LoVo (cell line): ENCODE results near the gene ATP5F1B.
A peak's percentile ranks its signal among the peaks of the same experiment; 100 is the strongest.

Experiments used
- DNase-seq: peaks from one replicate; pipeline ENCODE4 v3.0.0-alpha.2; 2016; ENCODE audit warnings: low spot score

ATP5F1B gene

GRCh38 chr12:56616244-56616643 lies 29.5 kb downstream of the ATP5F1B start:
- no peak for DNase-seq

DNA sequence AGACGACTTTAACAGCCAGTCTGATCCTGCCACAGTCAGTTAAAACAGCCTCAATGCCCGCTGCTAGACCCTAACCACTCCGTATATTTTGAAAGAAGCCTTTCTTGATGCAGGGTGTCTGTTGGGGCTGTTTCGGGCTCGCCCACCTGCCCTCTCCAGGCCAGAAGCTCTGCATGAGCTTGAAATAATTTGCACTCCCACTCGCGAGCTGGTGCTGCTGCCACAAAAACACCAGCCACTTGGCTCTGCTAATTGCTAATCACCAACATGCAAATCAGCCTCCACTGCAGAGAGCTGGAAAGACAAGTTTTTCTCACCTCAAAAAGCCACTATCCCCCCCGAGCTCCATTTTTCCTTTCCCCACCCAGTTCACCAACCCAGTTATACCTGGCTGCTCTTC lies 31.2 kb downstream of the ATP5F1B start:
- DNase-seq = no peak

- no peak for DNase-seq
Observed at GRCh38 chr12:56604355-56604754, 41.4 kb downstream of the ATP5F1B start.

DNA sequence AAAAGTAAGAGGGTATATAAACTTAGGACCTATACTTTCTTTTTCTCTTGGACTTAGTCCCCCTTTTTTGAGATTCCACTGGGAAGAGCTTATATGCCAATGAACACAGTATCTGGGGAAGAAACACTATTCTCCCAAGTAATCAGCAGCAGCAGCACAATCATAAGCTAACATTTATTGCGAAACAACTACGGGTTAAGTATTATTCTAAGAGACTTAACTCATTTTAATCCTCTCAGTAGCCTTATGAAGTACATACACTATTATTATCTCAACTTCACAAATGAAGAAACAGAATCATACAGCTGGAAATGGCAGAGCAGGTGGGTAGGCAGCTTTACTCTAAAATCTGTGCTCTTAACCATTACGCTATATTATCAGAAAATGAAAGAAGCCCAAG lies 43.5 kb downstream of the ATP5F1B start:
- DNase-seq = no peak

DNA sequence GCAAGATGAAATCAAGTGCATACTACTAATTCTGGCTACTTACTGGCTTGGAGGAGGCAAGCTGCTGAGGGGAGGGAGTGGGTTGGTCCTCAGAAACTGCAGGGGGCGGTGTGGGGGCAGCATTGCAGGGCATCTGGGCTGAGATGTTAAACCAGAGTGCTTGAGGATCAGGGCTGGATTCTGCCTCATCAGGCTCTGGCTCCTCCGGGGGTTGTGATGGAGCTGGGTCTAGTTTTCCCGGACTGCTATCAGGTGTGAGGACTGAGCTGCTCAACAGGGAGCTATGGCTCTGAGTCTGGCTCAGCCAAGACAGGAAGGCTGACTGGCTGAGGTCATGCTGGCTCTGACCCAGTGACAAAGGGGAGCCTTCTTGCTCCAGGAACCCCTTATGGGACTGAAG lies 44.3 kb downstream of the ATP5F1B start:
- DNase-seq = no peak

DNA sequence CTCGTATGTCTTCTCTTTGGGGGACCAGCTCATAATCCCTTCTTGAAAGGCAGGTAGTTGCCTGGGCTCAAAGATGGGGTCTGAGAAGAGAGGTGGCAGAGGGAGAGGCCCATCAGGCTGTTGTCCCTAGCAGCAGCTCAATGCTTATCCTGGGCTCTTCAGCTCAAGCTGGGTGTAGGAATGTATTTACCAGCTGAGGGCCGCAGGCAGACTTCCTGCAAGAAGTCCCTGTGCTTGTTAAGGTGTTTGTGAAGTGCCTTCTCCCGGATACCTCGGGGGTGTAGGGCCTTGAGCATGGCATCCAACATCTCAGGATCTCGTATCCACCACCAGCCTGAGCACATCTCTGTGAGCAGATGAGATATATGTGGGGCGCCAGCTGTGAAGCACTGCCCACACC lies 45.0 kb downstream of the ATP5F1B start:
- DNase-seq = no peak

GRCh38 chr12:56599797-56600196 lies 46.0 kb downstream of the ATP5F1B start:
- DNase-seq = no peak

DNA sequence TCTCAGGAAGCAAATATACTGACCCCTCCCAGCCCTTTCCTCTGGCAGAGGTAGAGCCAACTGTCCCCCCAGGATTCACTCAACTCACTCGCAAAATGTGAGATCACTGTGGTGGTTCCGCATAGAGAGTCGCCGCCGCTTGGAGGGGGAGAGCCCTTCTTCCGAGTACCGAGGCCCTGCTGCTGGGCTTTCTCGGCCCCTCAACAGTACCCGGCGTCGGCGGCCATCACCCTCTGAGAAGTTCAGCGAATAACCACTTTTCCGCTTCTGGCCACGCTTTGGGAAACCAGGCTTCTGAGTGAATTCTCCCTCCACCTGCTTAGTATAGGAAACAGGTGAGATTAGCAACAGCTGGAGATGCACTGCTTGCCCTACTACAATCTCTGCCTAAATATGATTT lies 46.7 kb downstream of the ATP5F1B start:
- no peak for DNase-seq

DNA sequence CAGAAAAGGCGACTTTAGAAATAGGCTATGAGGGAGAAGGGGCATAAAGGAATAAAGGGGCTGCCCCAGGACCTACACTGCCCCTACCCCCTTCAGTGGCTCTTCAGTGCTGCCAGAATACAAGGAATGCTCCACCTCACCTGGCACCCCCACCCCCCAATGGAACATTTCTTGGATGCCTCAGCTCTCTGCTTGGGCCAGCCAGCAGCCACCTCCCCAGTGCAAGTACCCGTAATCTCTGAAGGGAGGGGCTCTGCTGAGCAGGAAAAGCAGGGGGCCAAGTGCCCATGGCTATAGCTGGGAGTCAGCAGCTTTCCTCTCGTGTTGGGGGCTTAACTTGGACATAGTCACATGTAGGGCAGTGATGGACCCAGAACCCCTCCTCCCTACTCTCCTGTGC lies 49.0 kb downstream of the ATP5F1B start:
- no peak for DNase-seq

DNA sequence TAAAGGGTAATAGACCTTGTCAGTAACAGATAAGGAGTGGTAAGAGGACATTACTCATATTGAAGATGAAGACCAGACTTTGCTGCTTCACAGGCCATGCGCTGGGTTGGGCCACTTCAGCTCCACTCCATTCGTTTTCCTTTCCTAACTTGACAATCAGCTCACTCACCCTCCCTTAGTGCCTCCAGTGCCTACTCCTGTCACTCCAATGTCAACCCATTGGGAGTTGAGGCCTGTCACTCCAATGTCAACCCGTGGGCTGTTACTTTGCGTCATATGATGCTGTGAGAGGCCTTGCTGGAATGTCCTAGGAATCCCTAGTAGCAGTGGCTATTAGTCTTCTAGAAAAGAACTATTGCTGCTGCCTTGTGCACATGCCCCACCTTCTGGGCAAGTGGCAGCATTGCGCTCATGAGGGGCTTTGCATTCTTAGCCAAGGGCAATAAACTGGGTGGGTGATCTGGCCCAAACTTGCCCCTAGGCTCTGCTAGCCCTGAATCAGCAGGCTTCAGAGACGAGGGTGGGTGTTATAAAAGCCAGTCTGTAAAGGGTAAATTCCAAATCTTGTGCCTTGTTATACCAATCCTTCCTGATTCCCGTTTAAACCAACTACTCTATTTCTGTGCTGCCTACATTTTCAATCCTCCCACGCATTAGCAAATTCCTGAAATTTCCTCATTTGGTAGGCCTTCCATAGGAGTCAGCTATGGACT lies 51.7 kb downstream of the ATP5F1B start:
- DNase-seq = peak; percentile 68

GRCh38 chr12:56591961-56592360 lies 53.8 kb downstream of the ATP5F1B start:
- DNase-seq = no peak

DNA sequence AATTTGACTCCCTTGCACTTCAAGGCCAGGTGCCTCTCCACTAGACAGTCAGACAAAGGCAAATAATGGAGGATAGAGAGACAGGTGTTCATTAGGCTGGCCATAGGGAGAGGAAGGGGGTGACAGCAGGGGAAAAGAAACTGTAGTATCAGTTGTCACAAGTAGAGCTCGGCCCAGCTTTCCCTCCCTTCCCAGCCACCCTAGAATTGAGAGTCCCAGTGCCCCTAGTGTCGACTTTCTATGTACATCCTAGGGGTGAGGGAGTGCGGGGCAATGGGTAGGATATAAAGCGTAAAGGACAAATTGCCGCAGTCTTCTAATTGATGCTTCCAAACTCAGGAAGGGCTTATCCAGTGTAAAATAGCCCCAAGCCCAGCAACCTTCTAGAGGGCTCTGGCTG lies 54.7 kb downstream of the ATP5F1B start:
- DNase-seq = no peak

DNA sequence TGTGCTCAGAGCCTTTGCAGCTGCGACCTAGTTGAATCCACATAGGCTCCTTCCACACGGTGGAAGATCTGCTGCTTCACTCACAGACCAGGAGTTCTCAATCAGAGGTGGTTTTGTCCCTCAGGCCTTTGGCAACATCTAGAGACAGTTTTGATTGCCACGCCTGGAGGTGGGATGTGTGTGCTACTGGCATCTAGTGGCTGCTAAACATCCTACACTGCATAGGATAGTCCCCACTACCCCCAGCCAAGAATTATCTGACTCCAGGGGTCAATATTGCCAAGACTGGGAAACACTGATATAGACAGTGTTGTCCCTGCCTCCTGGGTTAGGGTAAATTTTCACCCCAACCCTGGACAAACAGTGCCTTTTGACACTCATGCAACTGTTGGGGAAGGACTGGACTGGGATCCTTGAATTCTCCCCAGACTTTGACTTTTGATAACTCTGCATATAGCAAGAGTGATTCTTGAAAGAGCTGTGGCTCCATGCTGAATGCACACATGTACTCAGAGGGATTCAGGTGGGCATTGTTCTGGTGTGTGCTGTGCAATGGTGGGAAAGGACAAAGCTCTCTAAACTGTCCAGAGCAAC lies 55.5 kb downstream of the ATP5F1B start:
- DNase-seq = no peak

GRCh38 chr12:56589783-56590182 lies 56.0 kb downstream of the ATP5F1B start:
- no peak for DNase-seq
